Transverse colon (tissue), 4 donors: ENCODE data around the gene ARL5B.

ENCODE experiments used
- POLR2A ChIP-seq: fragments of 450-650 bp; IDR thresholded peaks from one replicate; pipeline ENCODE4 v1.6.1; 2016; ENCODE audit warnings: antibody characterized with exemption, mild to moderate bottlenecking, moderate library complexity
- POLR2AphosphoS5 ChIP-seq, 3 donors: sonication (generic); formaldehyde crosslinking; IDR thresholded peaks; one replicate each; pipeline ENCODE4 v1.6.1; 2016; ENCODE audit warnings: antibody characterized with exemption in 3 of 3
- TF ChIP-seq, protein P1 (sequence below), 5 experiments: fragments of 200-600 bp in 3 of 5; fragments of 450-650 bp in 2 of 5; sonication (generic) in 3 of 5; IDR thresholded peaks; 1 replicate in 2 of 5; 2 replicates in 3 of 5; pipeline ENCODE4 v1.5.1; 2016 to 2017; ENCODE audit warnings: antibody characterized with exemption in 5 of 5, inconsistent platforms in 3 of 5, mild to moderate bottlenecking in 2 of 5, moderate library complexity in 1 of 5

DNA sequence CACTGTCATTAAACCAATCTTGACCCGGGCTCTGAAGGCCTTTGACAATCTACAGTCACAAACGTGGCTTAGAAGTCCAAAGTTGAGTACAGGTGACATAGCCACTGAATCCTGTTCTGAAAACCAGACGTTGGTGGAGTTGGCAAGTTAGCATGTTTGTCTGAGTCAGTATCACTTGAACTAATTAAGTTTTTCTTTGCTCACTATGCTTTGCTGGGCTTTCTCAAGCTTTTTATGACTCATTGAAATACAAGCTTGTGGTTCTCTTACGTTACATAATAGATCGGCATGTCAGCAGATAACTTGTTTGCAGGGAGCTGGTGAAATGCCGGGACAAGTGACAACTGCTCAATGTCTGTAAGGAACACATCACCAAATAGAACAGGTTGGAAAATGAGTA lies 53.8 kb downstream of the ARL5B start:
- no peak for TF ChIP-seq POLR2AphosphoS5 (IDR thresholded peaks at IDR 0.05)
- TF ChIP-seq, protein P1, sequence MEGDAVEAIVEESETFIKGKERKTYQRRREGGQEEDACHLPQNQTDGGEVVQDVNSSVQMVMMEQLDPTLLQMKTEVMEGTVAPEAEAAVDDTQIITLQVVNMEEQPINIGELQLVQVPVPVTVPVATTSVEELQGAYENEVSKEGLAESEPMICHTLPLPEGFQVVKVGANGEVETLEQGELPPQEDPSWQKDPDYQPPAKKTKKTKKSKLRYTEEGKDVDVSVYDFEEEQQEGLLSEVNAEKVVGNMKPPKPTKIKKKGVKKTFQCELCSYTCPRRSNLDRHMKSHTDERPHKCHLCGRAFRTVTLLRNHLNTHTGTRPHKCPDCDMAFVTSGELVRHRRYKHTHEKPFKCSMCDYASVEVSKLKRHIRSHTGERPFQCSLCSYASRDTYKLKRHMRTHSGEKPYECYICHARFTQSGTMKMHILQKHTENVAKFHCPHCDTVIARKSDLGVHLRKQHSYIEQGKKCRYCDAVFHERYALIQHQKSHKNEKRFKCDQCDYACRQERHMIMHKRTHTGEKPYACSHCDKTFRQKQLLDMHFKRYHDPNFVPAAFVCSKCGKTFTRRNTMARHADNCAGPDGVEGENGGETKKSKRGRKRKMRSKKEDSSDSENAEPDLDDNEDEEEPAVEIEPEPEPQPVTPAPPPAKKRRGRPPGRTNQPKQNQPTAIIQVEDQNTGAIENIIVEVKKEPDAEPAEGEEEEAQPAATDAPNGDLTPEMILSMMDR (IDR thresholded peaks at IDR 0.05): no peak
- no peak for TF ChIP-seq POLR2A
